ENCODE data around the gene POU2F1.

Gene POU2F1

DNA sequence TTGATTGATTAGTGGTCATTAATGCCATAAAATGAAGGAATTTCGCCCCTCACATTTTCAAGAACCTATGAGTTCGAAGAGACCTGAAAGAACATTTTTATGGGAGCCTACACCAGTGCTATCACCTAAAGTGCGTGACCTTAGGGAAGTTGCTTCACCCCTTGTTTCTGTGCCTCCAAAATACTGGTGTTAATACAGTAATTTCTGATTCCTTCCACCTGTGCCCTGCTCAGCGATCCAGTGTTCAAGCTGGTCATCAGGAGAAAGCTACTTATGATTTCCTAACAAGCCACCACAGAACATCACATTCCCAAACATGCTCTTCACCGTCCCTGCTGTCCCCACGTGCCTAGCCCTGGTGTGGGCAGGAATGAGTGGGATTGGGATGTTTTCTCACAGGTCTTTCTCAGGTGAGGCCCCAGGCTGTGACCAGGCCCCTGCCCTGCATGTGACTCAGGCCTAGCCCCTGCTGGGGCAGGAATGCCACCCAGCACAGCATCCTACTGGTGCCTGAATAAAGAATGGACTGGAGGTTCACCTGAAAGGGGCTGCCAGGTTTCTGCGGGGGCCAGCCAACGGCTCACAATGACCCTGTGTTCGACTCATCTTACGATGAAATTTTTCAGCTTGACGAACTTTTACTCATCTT, 237.4 kb downstream of the POU2F1 start:
- no peaks in the 10 kb centered on the region for H3K27me3 ChIP-seq (replicated peaks; ENCODE audit: control insufficient read depth, insufficient read depth, low read length)
- DNase-seq (ENCODE audit: extremely low read depth, insufficient read length): no peak
- no peaks in the 10 kb centered on the region for H3K36me3 ChIP-seq (ENCODE audit: control insufficient read depth, insufficient read depth, low read length)
- H3K4me3 ChIP-seq (replicated peaks; ENCODE audit: low read depth, low read length): no peak overlapping the region
- no peak for TF ChIP-seq CTCF (IDR thresholded peaks at IDR 0.05; ENCODE audit: insufficient read depth, low read length, poor library complexity, severe bottlenecking)

DNA sequence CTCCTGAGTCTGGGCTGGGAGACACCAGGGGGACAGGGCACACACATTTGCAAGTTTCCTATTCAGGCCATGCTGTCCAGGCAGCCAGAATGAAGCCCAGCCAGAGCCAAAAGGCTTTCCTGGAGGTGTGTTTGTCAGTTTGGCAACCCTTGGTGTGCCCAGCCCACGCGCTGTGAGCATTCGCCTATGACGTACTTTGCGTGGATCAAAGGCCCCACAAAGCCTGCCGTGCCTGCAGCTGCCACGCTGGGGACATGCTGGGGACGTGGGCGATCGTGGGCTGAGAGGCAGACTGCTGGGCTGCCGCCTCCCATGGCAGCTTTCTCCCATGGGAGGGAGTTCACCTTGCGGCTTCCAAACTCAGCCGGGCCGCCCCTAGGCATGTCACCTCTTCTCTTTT, 240.2 kb downstream of the POU2F1 start:
- no peak for TF ChIP-seq CTCF (IDR thresholded peaks at IDR 0.05; ENCODE audit: insufficient read depth, low read length, poor library complexity, severe bottlenecking)

DNA sequence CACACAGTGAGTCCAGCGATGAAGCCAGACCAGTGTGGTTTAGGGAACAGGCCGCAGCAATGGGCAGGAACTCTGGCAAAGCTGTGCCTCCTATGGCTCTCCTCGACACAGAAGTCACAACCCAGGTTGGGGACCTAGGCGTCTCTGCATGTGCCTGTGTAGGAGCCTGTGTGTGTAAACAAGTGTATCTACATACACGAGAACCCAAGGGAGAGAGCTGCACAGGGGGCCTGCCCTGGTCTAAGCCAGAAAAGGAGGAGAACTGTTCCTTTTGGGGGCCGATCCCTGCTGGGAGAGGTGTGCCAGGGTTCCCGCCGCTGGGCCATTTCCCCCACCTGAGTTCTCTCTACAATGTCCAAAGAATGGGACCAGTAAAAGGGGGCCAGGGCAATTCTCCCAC, 241.7 kb downstream of the POU2F1 start:
- no peak overlapping the region for H3K4me3 ChIP-seq (replicated peaks; ENCODE audit: low read depth, low read length)
- TF ChIP-seq CTCF (IDR thresholded peaks at IDR 0.05; ENCODE audit: insufficient read depth, low read length, poor library complexity, severe bottlenecking): no peak
- H3K36me3 ChIP-seq (ENCODE audit: control insufficient read depth, insufficient read depth, low read length): no peaks in the 10 kb centered on the region
- DNase-seq (ENCODE audit: extremely low read depth, insufficient read length): no peak
- no peaks in the 10 kb centered on the region; the same call in 1 of the 2 replicates for H3K27me3 ChIP-seq (replicated peaks; ENCODE audit: control insufficient read depth, insufficient read depth, low read length)

More for the DNA sequence above, 240.2 kb downstream of the POU2F1 start:
- H3K36me3 ChIP-seq (ENCODE audit: control insufficient read depth, insufficient read depth, low read length): no peaks in the 10 kb centered on the region
- no peak for DNase-seq (ENCODE audit: extremely low read depth, insufficient read length)
- no peak overlapping the region for H3K4me3 ChIP-seq (replicated peaks; ENCODE audit: low read depth, low read length)
- no peaks in the 10 kb centered on the region; the same call in 1 of the 2 replicates for H3K27me3 ChIP-seq (replicated peaks; ENCODE audit: control insufficient read depth, insufficient read depth, low read length)

- H3K27me3 ChIP-seq (replicated peaks; ENCODE audit: control insufficient read depth, insufficient read depth, low read length): no peaks in the 10 kb centered on the region; the same call in 1 of the 2 replicates
- no peak for TF ChIP-seq CTCF (IDR thresholded peaks at IDR 0.05; ENCODE audit: insufficient read depth, low read length, poor library complexity, severe bottlenecking)
- H3K4me3 ChIP-seq (replicated peaks; ENCODE audit: low read depth, low read length): no peak overlapping the region
- DNase-seq (ENCODE audit: extremely low read depth, insufficient read length): no peak
- H3K36me3 ChIP-seq (ENCODE audit: control insufficient read depth, insufficient read depth, low read length): no peaks in the 10 kb centered on the region
Observed at GRCh38 chr1:167463080-167463479, 242.4 kb downstream of the POU2F1 start.

GRCh38 chr1:167463875-167464575, 243.3 kb downstream of the POU2F1 start:
- Histone ChIP-seq H3K36me3 (ENCODE audit: control insufficient read depth, insufficient read depth, low read length) (no peaks in the 10 kb centered on the region), H3K27me3 (replicated peaks; ENCODE audit: control insufficient read depth, insufficient read depth, low read length) (no peaks in the 10 kb centered on the region; the same call in 1 of the 2 replicates), H3K4me3 (replicated peaks; ENCODE audit: low read depth, low read length) (no peak overlapping the region)
- DNase-seq (ENCODE audit: extremely low read depth, insufficient read length): no peak
- TF ChIP-seq CTCF (IDR thresholded peaks at IDR 0.05; ENCODE audit: insufficient read depth, low read length, poor library complexity, severe bottlenecking): no peak
